HG02588 (cell line): ENCODE measurements around the gene KIF3A.
"Not testable (repeated sequence)": the region's sequence is repeated elsewhere in the genome, so short reads cannot be mapped to it uniquely, and the experiment has no call there.

Experiments used
- ATAC-seq: cut with Tn5 transposase; IDR thresholded peaks from one replicate; pipeline ENCODE4 v1.9.1; 2021; ENCODE audit warnings: mild to moderate bottlenecking, moderate library complexity; ENCODE audit not compliant: unreplicated experiment

The KIF3A gene

GRCh38 chr5:132729896-132730295, 7.5 kb downstream of the KIF3A start:
- no peak for ATAC-seq

- ATAC-seq: no peak
Measured at GRCh38 chr5:132725745-132726144, 11.6 kb downstream of the KIF3A start.

- ATAC-seq: no peak
Measured at GRCh38 chr5:132718544-132719312, 18.6 kb downstream of the KIF3A start.

- ATAC-seq: no peak
Measured at GRCh38 chr5:132714456-132715307, 22.7 kb downstream of the KIF3A start.

- no peak for ATAC-seq
Measured at GRCh38 chr5:132708645-132709044, 28.7 kb downstream of the KIF3A start.

- no peak for ATAC-seq
Measured at GRCh38 chr5:132704875-132705274, 32.5 kb downstream of the KIF3A start.

- ATAC-seq: no peak
Measured at GRCh38 chr5:132695956-132696355, 41.4 kb downstream of the KIF3A start.

GRCh38 chr5:132692632-132692967, 44.7 kb downstream of the KIF3A start:
- ATAC-seq: no peak

- not testable (repeated sequence) for ATAC-seq
Measured at GRCh38 chr5:132691755-132692631, 45.4 kb downstream of the KIF3A start.

GRCh38 chr5:132690156-132690555, 47.2 kb downstream of the KIF3A start:
- no peak for ATAC-seq

- ATAC-seq: no peak
Measured at GRCh38 chr5:132689513-132689912, 47.8 kb downstream of the KIF3A start.

GRCh38 chr5:132688536-132689339, 48.6 kb downstream of the KIF3A start:
- no peak for ATAC-seq

GRCh38 chr5:132687995-132688394, 49.4 kb downstream of the KIF3A start:
- ATAC-seq: no peak

- ATAC-seq: no peak
Measured at GRCh38 chr5:132686193-132686592, 51.2 kb downstream of the KIF3A start.

- no peak for ATAC-seq
Measured at GRCh38 chr5:132684922-132685720, 52.2 kb downstream of the KIF3A start.

GRCh38 chr5:132684491-132684890, 52.9 kb downstream of the KIF3A start:
- no peak for ATAC-seq

GRCh38 chr5:132681983-132682382, 55.4 kb downstream of the KIF3A start:
- no peak for ATAC-seq

- no peak for ATAC-seq
Measured at GRCh38 chr5:132681476-132681831, 55.9 kb downstream of the KIF3A start.

- no peak for ATAC-seq
Measured at GRCh38 chr5:132680780-132681475, 56.4 kb downstream of the KIF3A start.
